Dermis microvascular lymphatic vessel endothelial cell (primary cell): Measurements from ENCODE around the gene THAP8. TPM values are rescaled to one million over a fixed set of nuclear protein-coding genes. Genes with fewer than 3 reads are reported as not detected.

Source experiments
- DNase-seq, 2 donors: peaks; one replicate each; pipeline versions ENCODE4 v3.0.0 to v3.0.0-alpha.2; 2010; ENCODE audit warnings: low read depth in 2 of 2
- total RNA-seq: library from RNA; depleted of rRNA; stranded (reverse); fragments of >200 nt; gene quantifications from 2 replicates; pipeline ENCODE4 v1.2.1, GENCODE V29; 2014

Gene THAP8
- total RNA-seq, 1 donor from 2014 or later, result 0.77 TPM

GRCh38 chr19:35995048-35995993, 58.8 kb downstream of the THAP8 start, which contains the start of gene SDHAF1:
Gene SDHAF1 (plus strand): TSS chr19:35995188. CDS start chr19:35995275, 87 bp downstream.
- peak; percentile 92 to 95 for DNase-seq

- peak in 1 of 2 donors; percentile 12 for DNase-seq
These were observed 60.0 kb downstream of the THAP8 start for GRCh38 chr19:35993923-35994598.

- no peak for DNase-seq
These were observed 60.9 kb downstream of the THAP8 start for GRCh38 chr19:35992907-35993765.

GRCh38 chr19:35991731-35992450, 62.2 kb downstream of the THAP8 start:
- no peak for DNase-seq

GRCh38 chr19:35990771-35991730, 63.0 kb downstream of the THAP8 start:
- DNase-seq, result no peak

GRCh38 chr19:35990156-35990555, 63.9 kb downstream of the THAP8 start:
- DNase-seq, result no peak

GRCh38 chr19:35988824-35989223, 65.3 kb downstream of the THAP8 start:
- no peak for DNase-seq

- DNase-seq, result no peak
These were observed 66.6 kb downstream of the THAP8 start for GRCh38 chr19:35987571-35987896.

- DNase-seq, result no peak
These were observed 67.2 kb downstream of the THAP8 start for GRCh38 chr19:35986664-35987570.

GRCh38 chr19:35986111-35986510, 68.0 kb downstream of the THAP8 start:
- no peak for DNase-seq

Other genes with a start within 250 kb of the THAP8 start
- gene PRODH2, start 241.4 kb downstream of the THAP8 start, total RNA-seq, result not detected in 2 replicates
- not detected in 2 replicates for gene NPHS1, start 201.8 kb downstream of the THAP8 start, total RNA-seq
- not detected in 2 replicates for gene KIRREL2, start 197.4 kb downstream of the THAP8 start, total RNA-seq
- 1.8 TPM in 2 replicates for gene APLP1, start 185.7 kb downstream of the THAP8 start, total RNA-seq
- gene NFKBID, start 153.7 kb downstream of the THAP8 start, total RNA-seq, result 1.4 and 2.8 TPM in 2 replicates
- gene HCST, start 151.8 kb downstream of the THAP8 start, total RNA-seq, result 0.38 and 0.39 TPM in 2 replicates
- gene TYROBP, start 146.0 kb downstream of the THAP8 start, total RNA-seq, result not detected in 2 replicates
- 0.77 and 2.9 TPM in 2 replicates for gene LRFN3, start 117.9 kb downstream of the THAP8 start, total RNA-seq
- 7.2 and 14.0 TPM in 2 replicates for gene SDHAF1, start 59.1 kb downstream of the THAP8 start, total RNA-seq
- under 0.01 TPM in 1 of 2 replicates, not detected in the other for gene SYNE4, start 45.5 kb downstream of the THAP8 start, total RNA-seq
- gene ALKBH6, start 40.1 kb downstream of the THAP8 start, total RNA-seq, result 5.5 and 8.7 TPM in 2 replicates
- 1.3 and 6.1 TPM in 2 replicates for gene CLIP3, start 21.4 kb downstream of the THAP8 start, total RNA-seq
- 1.8 and 2.7 TPM in 2 replicates for gene WDR62, start 612 bp upstream of the THAP8 start, total RNA-seq
- not detected in 2 replicates for gene OVOL3, start 56.9 kb upstream of the THAP8 start, total RNA-seq
- 108 and 117 TPM in 2 replicates for gene POLR2I, start 60.6 kb upstream of the THAP8 start, total RNA-seq
- 163 and 164 TPM in 2 replicates for gene TBCB, start 61.2 kb upstream of the THAP8 start, total RNA-seq
- gene CAPNS1, start 85.8 kb upstream of the THAP8 start, total RNA-seq, result 383 and 452 TPM in 2 replicates
- 32.7 and 77.4 TPM in 2 replicates for gene COX7A1, start 98.2 kb upstream of the THAP8 start, total RNA-seq
- 2.2 and 3.3 TPM in 2 replicates for gene ZNF565, start 160.4 kb upstream of the THAP8 start, total RNA-seq
- 49.2 and 60.7 TPM in 2 replicates for gene ZNF146, start 160.8 kb upstream of the THAP8 start, total RNA-seq